GM19324 (cell line): Measurements from ENCODE around the gene KLRG1.
A peak's percentile ranks its signal among the peaks of the same experiment; 100 is the strongest.

Experiments used
- ATAC-seq: cut with Tn5 transposase; IDR thresholded peaks from one replicate; pipeline ENCODE4 v1.9.1; 2021; ENCODE audit warnings: mild to moderate bottlenecking, moderate library complexity; ENCODE audit not compliant: unreplicated experiment, low FRiP score

KLRG1 gene

GRCh38 chr12:8989413-8989812 lies at the start of gene KLRG1:
Gene KLRG1 (plus strand): TSS chr12:8989546. CDS start chr12:8989636, 90 bp downstream.
- ATAC-seq, result no peak

GRCh38 chr12:8941691-8942478 lies 47.5 kb upstream of the KLRG1 start:
- ATAC-seq, result no peak

- ATAC-seq, result no peak
Observed at GRCh38 chr12:8943565-8944186, 45.7 kb upstream of the KLRG1 start.

- no peak for ATAC-seq
Observed at GRCh38 chr12:8946733-8947132, 42.6 kb upstream of the KLRG1 start.

- ATAC-seq, result no peak
Observed at GRCh38 chr12:8947737-8948136, 41.6 kb upstream of the KLRG1 start.

- ATAC-seq, result no peak
Observed at GRCh38 chr12:8948701-8949341, 40.5 kb upstream of the KLRG1 start.

- ATAC-seq, result peak; percentile 88
Observed at GRCh38 chr12:8949342-8950220, 39.8 kb upstream of the KLRG1 start, which contains the start of gene M6PR. Gene M6PR (minus strand): TSS chr12:8949645. CDS start chr12:8946404, 3,241 bp downstream.

- ATAC-seq, result peak; percentile 18
Observed at GRCh38 chr12:8950221-8950527, 39.2 kb upstream of the KLRG1 start.

- no peak for ATAC-seq
Observed at GRCh38 chr12:8950702-8951478, 38.5 kb upstream of the KLRG1 start.

GRCh38 chr12:8951744-8952143 lies 37.6 kb upstream of the KLRG1 start:
- ATAC-seq, result no peak

GRCh38 chr12:8953773-8954402 lies 35.5 kb upstream of the KLRG1 start:
- ATAC-seq, result no peak

- ATAC-seq, result no peak
Observed at GRCh38 chr12:8956073-8956472, 33.3 kb upstream of the KLRG1 start.

- no peak for ATAC-seq
Observed at GRCh38 chr12:8956772-8957171, 32.6 kb upstream of the KLRG1 start.

GRCh38 chr12:8957561-8957960 lies 31.8 kb upstream of the KLRG1 start:
- ATAC-seq, result no peak

GRCh38 chr12:8958066-8958465 lies 31.3 kb upstream of the KLRG1 start:
- ATAC-seq, result no peak

- ATAC-seq, result no peak
Observed at GRCh38 chr12:8960176-8960575, 29.2 kb upstream of the KLRG1 start.

- ATAC-seq, result no peak
Observed at GRCh38 chr12:8968761-8969160, 20.6 kb upstream of the KLRG1 start.

- ATAC-seq, result no peak
Observed at GRCh38 chr12:8969861-8970411, 19.4 kb upstream of the KLRG1 start.

GRCh38 chr12:8970432-8970831 lies 18.9 kb upstream of the KLRG1 start:
- ATAC-seq, result no peak
